ENCODE data around the gene PPIL4. TPM values are rescaled to one million over a fixed set of nuclear protein-coding genes. Genes with fewer than 3 reads are reported as not detected.

The PPIL4 gene
- total and polyA plus RNA-seq, 2 experiments from 2014 or later = 35.1 to 47.3 TPM

DNA sequence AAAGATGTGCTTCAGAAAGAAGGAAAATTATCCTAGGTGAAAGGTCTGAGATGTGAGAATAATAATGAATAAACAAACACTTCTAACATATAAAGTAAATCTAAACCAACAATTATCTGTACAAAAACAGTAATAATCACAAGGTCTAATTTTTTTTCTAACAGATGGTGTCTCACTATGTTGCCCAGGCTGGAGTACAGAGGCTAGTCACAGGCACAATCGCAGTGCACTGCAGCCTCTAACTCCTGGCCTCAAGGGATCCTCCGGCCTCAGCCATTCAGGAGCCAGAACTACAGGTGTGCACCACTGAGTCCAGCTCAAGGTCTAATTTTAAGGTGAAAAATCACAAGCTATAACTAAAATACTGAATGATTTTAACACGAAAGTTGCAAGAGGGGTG lies 44.1 kb downstream of the PPIL4 start:
- Mint-ChIP-seq H3K9me3 (no peaks in the 10 kb centered on the region; the same call in 2 of the 3 replicates), H3K4me3 (no peak overlapping the region), H3K27me3 (ENCODE audit: insufficient read depth, low read depth, poor library complexity) (peaks cover 2% of the 10 kb centered on the region), H3K4me1 (peaks cover 6% of the 10 kb centered on the region; the same call in 2 of the 3 replicates), H3K36me3 (ENCODE audit: low read depth) (no peaks in the 10 kb centered on the region), H3K27ac (no peak overlapping the region)
- no peak for ATAC-seq
- no peak overlapping the region for H3K4me2 ChIP-seq
- no peaks in the 10 kb centered on the region for H3F3A ChIP-seq (replicated peaks; ENCODE audit: low read depth)
- no peaks in the 10 kb centered on the region for H4K20me1 ChIP-seq (replicated peaks; ENCODE audit: insufficient read depth)
- no peak for DNase-seq (ENCODE audit: low spot score)
- H3K9me2 ChIP-seq (ENCODE audit: insufficient read depth) = no peaks in the 10 kb centered on the region
- no peaks in the 10 kb centered on the region for H3K79me2 ChIP-seq (replicated peaks; ENCODE audit: insufficient read depth)
- no peak overlapping the region for H3K4me3 ChIP-seq
- no peak overlapping the region for H3K27ac ChIP-seq (ENCODE audit: low read depth)
- 0 out of 2 replicates have a peak, but pooled peaks cover 5% of the 10 kb centered on the region for H3K36me3 ChIP-seq (ENCODE audit: insufficient read depth)
- no peaks in the 10 kb centered on the region for H3K27me3 ChIP-seq (ENCODE audit: insufficient read depth)
- TF ChIP-seq CREB1 (CRISPR knock-in tag; IDR thresholded peaks at IDR 0.05; ENCODE audit: low read depth) (no peak), ZNF331 (CRISPR knock-in tag; IDR thresholded peaks at IDR 0.05; ENCODE audit: low read depth) (no peak), JUNB (IDR thresholded peaks at IDR 0.05; ENCODE audit: unreplicated experiment) (no peak), NANOG (IDR thresholded peaks at IDR 0.05; ENCODE audit: borderline replicate concordance) (no peak), EZH2 (IDR thresholded peaks at IDR 0.05; ENCODE audit: low read depth, unreplicated experiment) (no peak), EZH2phosphoT487 (IDR thresholded peaks at IDR 0.05; ENCODE audit: unreplicated experiment) (no peak), REST (IDR thresholded peaks at IDR 0.05; ENCODE audit: unreplicated experiment) (no peak), ZNF114 (CRISPR knock-in tag; IDR thresholded peaks at IDR 0.05) (no peak)
- no peaks in the 10 kb centered on the region for H3K4me1 ChIP-seq (ENCODE audit: insufficient read depth)
- H2AFZ ChIP-seq = no peak overlapping the region

DNA sequence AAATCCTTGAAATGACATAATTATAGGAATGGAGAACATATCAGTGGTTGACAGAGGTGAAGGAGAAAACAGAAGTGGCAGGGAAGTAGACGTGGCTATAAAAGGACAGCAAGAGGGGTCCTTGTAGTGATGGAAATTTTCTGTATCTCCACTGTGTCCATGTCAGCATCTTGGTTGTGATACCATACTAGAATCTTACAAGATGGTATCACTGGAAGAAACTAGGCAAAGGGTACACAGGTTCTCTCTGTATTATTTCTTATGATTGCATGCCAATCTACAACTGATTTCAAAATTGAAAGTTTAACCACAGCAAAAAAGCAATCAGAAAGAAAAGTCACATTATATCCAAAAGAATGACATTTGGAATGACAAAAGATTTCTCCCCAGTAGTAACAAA lies 44.6 kb downstream of the PPIL4 start:
- no peak overlapping the region for H3K4me3 Mint-ChIP-seq
- H4K20me1 ChIP-seq (replicated peaks; ENCODE audit: insufficient read depth) = no peaks in the 10 kb centered on the region
- H3K27me3 Mint-ChIP-seq (ENCODE audit: insufficient read depth, low read depth, poor library complexity) = peaks cover 2% of the 10 kb centered on the region
- ATAC-seq (no peak), DNase-seq (ENCODE audit: low spot score) (no peak)
- H3K4me2 ChIP-seq = no peak overlapping the region
- no peak overlapping the region for H3K4me3 ChIP-seq
- H3K9me2 ChIP-seq (ENCODE audit: insufficient read depth) = no peaks in the 10 kb centered on the region
- H3K4me1 ChIP-seq (ENCODE audit: insufficient read depth) = no peaks in the 10 kb centered on the region
- H3K27ac Mint-ChIP-seq = no peak overlapping the region
- H3K36me3 Mint-ChIP-seq (ENCODE audit: low read depth) = no peaks in the 10 kb centered on the region
- 0 out of 2 replicates have a peak, but pooled peaks cover 5% of the 10 kb centered on the region for H3K36me3 ChIP-seq (ENCODE audit: insufficient read depth)
- H3K9me3 Mint-ChIP-seq = no peaks in the 10 kb centered on the region; the same call in 2 of the 3 replicates
- H3K27me3 ChIP-seq (ENCODE audit: insufficient read depth) = no peaks in the 10 kb centered on the region
- peaks cover 8% of the 10 kb centered on the region; the same call in 2 of the 3 replicates for H3K4me1 Mint-ChIP-seq
- H3K79me2 ChIP-seq (replicated peaks; ENCODE audit: insufficient read depth) = no peaks in the 10 kb centered on the region
- H3K27ac ChIP-seq (ENCODE audit: low read depth) = no peak overlapping the region
- no peaks in the 10 kb centered on the region for H3F3A ChIP-seq (replicated peaks; ENCODE audit: low read depth)
- H2AFZ ChIP-seq = no peak overlapping the region
- no peak for TF ChIP-seq EZH2phosphoT487 (IDR thresholded peaks at IDR 0.05; ENCODE audit: unreplicated experiment)
- no peak for TF ChIP-seq JUNB (IDR thresholded peaks at IDR 0.05; ENCODE audit: unreplicated experiment)
- no peak for TF ChIP-seq POLR2AphosphoS5 (IDR thresholded peaks at IDR 0.05; ENCODE audit: low read depth)
- no peak for TF ChIP-seq NANOG (IDR thresholded peaks at IDR 0.05; ENCODE audit: borderline replicate concordance)
- TF ChIP-seq ETS1 (IDR thresholded peaks at IDR 0.05) = no peak
- TF ChIP-seq, protein P1, sequence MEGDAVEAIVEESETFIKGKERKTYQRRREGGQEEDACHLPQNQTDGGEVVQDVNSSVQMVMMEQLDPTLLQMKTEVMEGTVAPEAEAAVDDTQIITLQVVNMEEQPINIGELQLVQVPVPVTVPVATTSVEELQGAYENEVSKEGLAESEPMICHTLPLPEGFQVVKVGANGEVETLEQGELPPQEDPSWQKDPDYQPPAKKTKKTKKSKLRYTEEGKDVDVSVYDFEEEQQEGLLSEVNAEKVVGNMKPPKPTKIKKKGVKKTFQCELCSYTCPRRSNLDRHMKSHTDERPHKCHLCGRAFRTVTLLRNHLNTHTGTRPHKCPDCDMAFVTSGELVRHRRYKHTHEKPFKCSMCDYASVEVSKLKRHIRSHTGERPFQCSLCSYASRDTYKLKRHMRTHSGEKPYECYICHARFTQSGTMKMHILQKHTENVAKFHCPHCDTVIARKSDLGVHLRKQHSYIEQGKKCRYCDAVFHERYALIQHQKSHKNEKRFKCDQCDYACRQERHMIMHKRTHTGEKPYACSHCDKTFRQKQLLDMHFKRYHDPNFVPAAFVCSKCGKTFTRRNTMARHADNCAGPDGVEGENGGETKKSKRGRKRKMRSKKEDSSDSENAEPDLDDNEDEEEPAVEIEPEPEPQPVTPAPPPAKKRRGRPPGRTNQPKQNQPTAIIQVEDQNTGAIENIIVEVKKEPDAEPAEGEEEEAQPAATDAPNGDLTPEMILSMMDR (conservative IDR thresholded peaks at IDR 0.05; ENCODE audit: low read depth in 2 of 2) = no peak
- no peak for TF ChIP-seq EZH2 (IDR thresholded peaks at IDR 0.05; ENCODE audit: low read depth, unreplicated experiment)
- no peak for TF ChIP-seq ZNF114 (CRISPR knock-in tag; IDR thresholded peaks at IDR 0.05)
- TF ChIP-seq ZNF331 (CRISPR knock-in tag; IDR thresholded peaks at IDR 0.05; ENCODE audit: low read depth) = no peak
- TF ChIP-seq CREB1 (CRISPR knock-in tag; IDR thresholded peaks at IDR 0.05; ENCODE audit: low read depth) = no peak
- no peak for TF ChIP-seq REST (IDR thresholded peaks at IDR 0.05; ENCODE audit: unreplicated experiment)

Data from GM23338 (cell line).